ENCODE data around the gene ZNF879. TPM values are rescaled to one million over a fixed set of nuclear protein-coding genes. Genes with fewer than 3 reads are reported as not detected.

Gene ZNF879
- total and polyA plus RNA-seq, 5 donors from 2014 or later = 1.7 to 4.3 (median 2.9) TPM

DNA sequence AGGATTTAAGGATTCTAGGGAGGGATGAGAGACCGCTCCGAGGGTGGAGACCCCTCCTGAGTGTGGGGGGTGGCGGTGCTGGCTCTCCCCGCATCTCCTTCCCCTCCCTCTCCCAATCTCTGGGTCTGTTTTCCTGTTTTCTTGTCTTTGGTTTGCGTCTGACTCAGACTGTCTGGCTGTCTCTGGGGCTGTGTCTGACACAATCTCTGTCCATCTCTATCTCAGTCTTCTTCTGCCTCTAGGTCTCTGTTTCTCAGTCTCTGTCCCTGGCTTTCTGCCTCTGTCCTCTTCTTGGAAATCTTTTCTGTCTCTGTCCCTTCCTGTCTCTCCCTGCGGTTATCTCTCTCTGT, 28.3 kb upstream of the ZNF879 start:
- Mint-ChIP-seq H3K36me3 (no peaks in the 10 kb centered on the region), H3K4me3 (no peak overlapping the region), H3K27me3 (peaks cover 12% of the 10 kb centered on the region), H3K4me1 (peaks cover 0 to 8% (median 1%) of the 10 kb centered on the region in 4 donors), H3K27ac (no peak overlapping the region), H3K9me3 (peaks cover 0 to 11% (median 0%) of the 10 kb centered on the region in 7 donors)
- Histone ChIP-seq H3K4me3 (ENCODE audit: low read depth, low read length) (no peak overlapping the region), H3K27ac (ENCODE audit: insufficient read depth, low read length, poor library complexity, severe bottlenecking) (no peak overlapping the region), H3K9me3 (ENCODE audit: control insufficient read depth in 2 of 2, low read length in 2 of 2) (no peaks in the 10 kb centered on the region), H3K4me1 (ENCODE audit: control insufficient read depth, insufficient read depth, low read length, poor library complexity, severe bottlenecking) (no peaks in the 10 kb centered on the region), H3K27me3 (ENCODE audit: control insufficient read depth, insufficient read depth, low read length) (no peaks in the 10 kb centered on the region), H3K36me3 (ENCODE audit: control insufficient read depth, insufficient read depth, low read length) (no peaks in the 10 kb centered on the region)
- DNase-seq (no peak), ATAC-seq (ENCODE audit: low read depth in 2 of 2) (no peak)

GRCh38 chr5:178996156-178996555, 27.4 kb upstream of the ZNF879 start:
- Mint-ChIP-seq H3K4me3 (no peak overlapping the region), H3K9me3 (peaks cover 0 to 8% (median 2%) of the 10 kb centered on the region in 7 donors), H3K27ac (no peak overlapping the region), H3K36me3 (no peaks in the 10 kb centered on the region), H3K27me3 (peaks cover 12% of the 10 kb centered on the region), H3K4me1 (peaks cover 0 to 8% (median 1%) of the 10 kb centered on the region in 4 donors)
- Histone ChIP-seq H3K4me3 (ENCODE audit: low read depth, low read length) (no peak overlapping the region), H3K36me3 (ENCODE audit: control insufficient read depth, insufficient read depth, low read length) (no peaks in the 10 kb centered on the region), H3K27ac (ENCODE audit: insufficient read depth, low read length, poor library complexity, severe bottlenecking) (no peak overlapping the region), H3K27me3 (ENCODE audit: control insufficient read depth, insufficient read depth, low read length) (no peaks in the 10 kb centered on the region), H3K4me1 (ENCODE audit: control insufficient read depth, insufficient read depth, low read length, poor library complexity, severe bottlenecking) (no peaks in the 10 kb centered on the region), H3K9me3 (ENCODE audit: control insufficient read depth in 2 of 2, low read length in 2 of 2) (no peaks in the 10 kb centered on the region)
- ATAC-seq (ENCODE audit: low read depth in 2 of 2) (no peak), DNase-seq (no peak)

GRCh38 chr5:178997191-178997590, 26.4 kb upstream of the ZNF879 start:
- no peaks in the 10 kb centered on the region for H3K27me3 ChIP-seq (ENCODE audit: control insufficient read depth, insufficient read depth, low read length)
- H3K4me3 Mint-ChIP-seq = no peak overlapping the region
- no peak overlapping the region for H3K27ac Mint-ChIP-seq
- H3K36me3 Mint-ChIP-seq = no peaks in the 10 kb centered on the region
- no peak overlapping the region for H3K27ac ChIP-seq (ENCODE audit: insufficient read depth, low read length, poor library complexity, severe bottlenecking)
- H3K36me3 ChIP-seq (ENCODE audit: control insufficient read depth, insufficient read depth, low read length) = no peaks in the 10 kb centered on the region
- H3K9me3 Mint-ChIP-seq = peaks cover 0 to 11% (median 0%) of the 10 kb centered on the region in 7 donors
- H3K4me1 Mint-ChIP-seq = peaks cover 0 to 8% (median 1%) of the 10 kb centered on the region in 4 donors
- H3K4me3 ChIP-seq (ENCODE audit: low read depth, low read length) = no peak overlapping the region
- no peak for ATAC-seq (ENCODE audit: low read depth in 2 of 2)
- H3K27me3 Mint-ChIP-seq = peaks cover 11% of the 10 kb centered on the region
- no peak for DNase-seq
- no peaks in the 10 kb centered on the region for H3K9me3 ChIP-seq (ENCODE audit: control insufficient read depth in 2 of 2, low read length in 2 of 2)
- no peaks in the 10 kb centered on the region for H3K4me1 ChIP-seq (ENCODE audit: control insufficient read depth, insufficient read depth, low read length, poor library complexity, severe bottlenecking)

- H3K36me3 Mint-ChIP-seq = no peaks in the 10 kb centered on the region
- H3K4me1 ChIP-seq (ENCODE audit: control insufficient read depth, insufficient read depth, low read length, poor library complexity, severe bottlenecking) = no peaks in the 10 kb centered on the region
- peaks cover 0 to 8% (median 1%) of the 10 kb centered on the region in 4 donors for H3K4me1 Mint-ChIP-seq
- no peaks in the 10 kb centered on the region for H3K36me3 ChIP-seq (ENCODE audit: control insufficient read depth, insufficient read depth, low read length)
- H3K27ac ChIP-seq (ENCODE audit: insufficient read depth, low read length, poor library complexity, severe bottlenecking) = no peak overlapping the region
- DNase-seq (no peak), ATAC-seq (ENCODE audit: low read depth in 2 of 2) (no peak)
- no peak overlapping the region for H3K27ac Mint-ChIP-seq
- no peaks in the 10 kb centered on the region for H3K27me3 ChIP-seq (ENCODE audit: control insufficient read depth, insufficient read depth, low read length)
- H3K27me3 Mint-ChIP-seq = peaks cover 8% of the 10 kb centered on the region
- no peaks in the 10 kb centered on the region for H3K9me3 ChIP-seq (ENCODE audit: control insufficient read depth in 2 of 2, low read length in 2 of 2)
- no peak overlapping the region for H3K4me3 Mint-ChIP-seq
- peaks cover 0 to 10% (median 2%) of the 10 kb centered on the region in 7 donors for H3K9me3 Mint-ChIP-seq
- no peak overlapping the region for H3K4me3 ChIP-seq (ENCODE audit: low read depth, low read length)
Measured at GRCh38 chr5:178998441-178998840, 25.2 kb upstream of the ZNF879 start.

GRCh38 chr5:179006564-179006963, 17.0 kb upstream of the ZNF879 start:
- ATAC-seq (ENCODE audit: low read depth in 2 of 2) = no peak
- Histone ChIP-seq H3K36me3 (ENCODE audit: control insufficient read depth, insufficient read depth, low read length) (no peaks in the 10 kb centered on the region), H3K4me1 (ENCODE audit: control insufficient read depth, insufficient read depth, low read length, poor library complexity, severe bottlenecking) (no peaks in the 10 kb centered on the region), H3K4me3 (ENCODE audit: low read depth, low read length) (no peak overlapping the region), H3K27ac (ENCODE audit: insufficient read depth, low read length, poor library complexity, severe bottlenecking) (no peak overlapping the region), H3K9me3 (ENCODE audit: control insufficient read depth in 2 of 2, low read length in 2 of 2) (peaks cover 0 to 5% of the 10 kb centered on the region in 2 experiments), H3K27me3 (ENCODE audit: control insufficient read depth, insufficient read depth, low read length) (no peaks in the 10 kb centered on the region)
- Mint-ChIP-seq H3K4me1 (no peaks in the 10 kb centered on the region), H3K27ac (no peak overlapping the region), H3K9me3 (peaks cover 0 to 39% (median 18%) of the 10 kb centered on the region in 7 donors), H3K4me3 (no peak overlapping the region), H3K36me3 (no peaks in the 10 kb centered on the region), H3K27me3 (peaks cover 11% of the 10 kb centered on the region)
- DNase-seq = no peak

- H3K27ac ChIP-seq (ENCODE audit: insufficient read depth, low read length, poor library complexity, severe bottlenecking) = no peak overlapping the region
- no peaks in the 10 kb centered on the region for H3K27me3 ChIP-seq (ENCODE audit: control insufficient read depth, insufficient read depth, low read length)
- DNase-seq (no peak), ATAC-seq (ENCODE audit: low read depth in 2 of 2) (no peak)
- Mint-ChIP-seq H3K27me3 (peaks cover 11% of the 10 kb centered on the region), H3K4me1 (no peaks in the 10 kb centered on the region), H3K27ac (no peak overlapping the region), H3K36me3 (no peaks in the 10 kb centered on the region), H3K4me3 (no peak overlapping the region), H3K9me3 (peaks cover 0 to 41% (median 18%) of the 10 kb centered on the region in 7 donors)
- H3K36me3 ChIP-seq (ENCODE audit: control insufficient read depth, insufficient read depth, low read length) = no peaks in the 10 kb centered on the region
- H3K9me3 ChIP-seq (ENCODE audit: control insufficient read depth in 2 of 2, low read length in 2 of 2) = peaks cover 2 to 5% of the 10 kb centered on the region in 2 experiments
- H3K4me3 ChIP-seq (ENCODE audit: low read depth, low read length) = no peak overlapping the region
- no peaks in the 10 kb centered on the region for H3K4me1 ChIP-seq (ENCODE audit: control insufficient read depth, insufficient read depth, low read length, poor library complexity, severe bottlenecking)
Measured at GRCh38 chr5:179008667-179009066, 14.9 kb upstream of the ZNF879 start.

GRCh38 chr5:179033004-179033580, 9.5 kb downstream of the ZNF879 start:
- peaks cover 49% of the 10 kb centered on the region for H3K36me3 Mint-ChIP-seq
- Histone ChIP-seq H3K9me3 (ENCODE audit: control insufficient read depth in 2 of 2, low read length in 2 of 2) (peaks cover 89 to 99% of the 10 kb centered on the region in 2 experiments), H3K36me3 (ENCODE audit: control insufficient read depth, insufficient read depth, low read length) (peaks cover 46% of the 10 kb centered on the region), H3K27me3 (ENCODE audit: control insufficient read depth, insufficient read depth, low read length) (no peaks in the 10 kb centered on the region), H3K4me3 (ENCODE audit: low read depth, low read length) (no peak overlapping the region), H3K27ac (ENCODE audit: insufficient read depth, low read length, poor library complexity, severe bottlenecking) (no peak overlapping the region), H3K4me1 (ENCODE audit: control insufficient read depth, insufficient read depth, low read length, poor library complexity, severe bottlenecking) (no peaks in the 10 kb centered on the region)
- ATAC-seq (ENCODE audit: low read depth in 2 of 2) (no peak), DNase-seq (no peak)
- H3K9me3 Mint-ChIP-seq = peaks cover 4 to 94% (median 55%) of the 10 kb centered on the region in 7 donors
- no peaks in the 10 kb centered on the region for H3K27me3 Mint-ChIP-seq
- H3K4me3 Mint-ChIP-seq = no peak overlapping the region
- no peak overlapping the region for H3K27ac Mint-ChIP-seq
- peaks cover 0 to 3% (median 1%) of the 10 kb centered on the region in 4 donors for H3K4me1 Mint-ChIP-seq

DNA sequence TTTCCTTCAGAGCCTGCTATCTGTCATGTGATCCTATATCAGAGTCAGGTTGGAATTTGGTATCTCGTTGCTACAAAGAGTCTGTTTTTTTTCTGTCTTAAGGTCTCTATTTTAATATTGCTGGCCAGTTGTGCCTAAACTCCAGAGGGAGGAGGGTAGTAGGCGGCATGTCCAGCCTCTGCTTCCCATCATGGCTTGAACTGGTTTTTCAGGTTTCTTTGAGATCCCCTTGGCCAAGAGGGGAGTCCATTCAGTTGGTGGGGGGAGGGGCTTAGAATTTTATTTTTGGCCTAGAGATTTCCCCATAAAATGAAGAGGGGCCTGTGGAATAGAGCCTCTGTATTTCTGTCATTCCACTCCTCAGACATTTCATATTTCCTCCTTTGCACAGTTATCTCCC, 21.2 kb downstream of the ZNF879 start:
- H3K36me3 Mint-ChIP-seq = no peaks in the 10 kb centered on the region
- no peak overlapping the region for H3K27ac ChIP-seq (ENCODE audit: insufficient read depth, low read length, poor library complexity, severe bottlenecking)
- H3K4me1 ChIP-seq (ENCODE audit: control insufficient read depth, insufficient read depth, low read length, poor library complexity, severe bottlenecking) = no peaks in the 10 kb centered on the region
- H3K27me3 ChIP-seq (ENCODE audit: control insufficient read depth, insufficient read depth, low read length) = no peaks in the 10 kb centered on the region
- no peak for ATAC-seq (ENCODE audit: low read depth in 2 of 2)
- H3K27me3 Mint-ChIP-seq = no peaks in the 10 kb centered on the region
- H3K27ac Mint-ChIP-seq = no peak overlapping the region
- H3K36me3 ChIP-seq (ENCODE audit: control insufficient read depth, insufficient read depth, low read length) = no peaks in the 10 kb centered on the region
- H3K4me3 Mint-ChIP-seq = peak overlapping the region in 1 of 4 donors; percentile 72
- DNase-seq = no peak
- no peak overlapping the region for H3K4me3 ChIP-seq (ENCODE audit: low read depth, low read length)
- peaks cover 0 to 4% (median 0%) of the 10 kb centered on the region in 4 donors for H3K4me1 Mint-ChIP-seq
- peaks cover 0 to 43% (median 23%) of the 10 kb centered on the region in 7 donors for H3K9me3 Mint-ChIP-seq
- peaks cover 16 to 24% of the 10 kb centered on the region in 2 experiments for H3K9me3 ChIP-seq (ENCODE audit: control insufficient read depth in 2 of 2, low read length in 2 of 2)
